Peyer's patch (tissue), 4 donors: ENCODE results near the gene MSH6.

Experiments used
- CTCF ChIP-seq, 6 experiments: fragments of 450-650 bp in 4 of 6; fragments of 200-600 bp in 2 of 6; sonication (generic) in 1 of 6; IDR thresholded peaks; one replicate each; pipeline ENCODE4 v1.5.1; 2017 to 2019; ENCODE audit warnings: antibody characterized with exemption in 6 of 6, mild to moderate bottlenecking in 3 of 6, moderate library complexity in 1 of 6
- POLR2A ChIP-seq, 2 donors: fragments of 450-650 bp; IDR thresholded peaks; one replicate each; pipeline ENCODE4 v1.5.1; 2017; ENCODE audit warnings: antibody characterized with exemption in 2 of 2, mild to moderate bottlenecking in 2 of 2, moderate library complexity in 2 of 2

- TF ChIP-seq CTCF (IDR thresholded peaks at IDR 0.05) (no peak), POLR2A (IDR thresholded peaks at IDR 0.05) (no peak)
Observed at GRCh38 chr2:47819834-47820233, 36.9 kb downstream of the MSH6 start.
